Measurements from ENCODE around the gene UNC13C. TPM values are rescaled to one million over a fixed set of nuclear protein-coding genes. Genes with fewer than 3 reads are reported as not detected.

UNC13C gene
- total and polyA plus RNA-seq, 10 of the 15 experiments (the other 5 are each of a cell fraction or from before 2014, with no cell fraction given), result 9.9 to 81.3 (median 25.0) TPM

DNA sequence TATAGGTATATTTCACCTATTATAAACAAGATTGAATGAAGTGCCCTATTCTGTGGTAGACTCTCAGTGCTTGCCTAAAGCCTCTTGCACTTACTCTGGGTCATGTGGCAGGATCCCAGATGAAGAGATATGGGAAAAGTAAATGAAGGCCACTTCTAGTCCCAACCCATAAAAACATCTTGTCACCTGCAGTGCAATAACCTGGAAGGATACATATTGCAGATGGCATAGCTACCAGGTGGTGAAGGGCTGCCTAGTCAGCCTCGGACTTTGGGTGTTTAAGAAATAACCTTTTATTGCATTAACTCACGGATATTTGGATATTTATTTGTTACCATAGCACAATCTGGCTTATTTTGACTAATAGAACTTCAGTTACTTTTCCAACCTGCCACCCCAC is 367.1 kb downstream of the UNC13C start:
- TF ChIP-seq, protein P1, sequence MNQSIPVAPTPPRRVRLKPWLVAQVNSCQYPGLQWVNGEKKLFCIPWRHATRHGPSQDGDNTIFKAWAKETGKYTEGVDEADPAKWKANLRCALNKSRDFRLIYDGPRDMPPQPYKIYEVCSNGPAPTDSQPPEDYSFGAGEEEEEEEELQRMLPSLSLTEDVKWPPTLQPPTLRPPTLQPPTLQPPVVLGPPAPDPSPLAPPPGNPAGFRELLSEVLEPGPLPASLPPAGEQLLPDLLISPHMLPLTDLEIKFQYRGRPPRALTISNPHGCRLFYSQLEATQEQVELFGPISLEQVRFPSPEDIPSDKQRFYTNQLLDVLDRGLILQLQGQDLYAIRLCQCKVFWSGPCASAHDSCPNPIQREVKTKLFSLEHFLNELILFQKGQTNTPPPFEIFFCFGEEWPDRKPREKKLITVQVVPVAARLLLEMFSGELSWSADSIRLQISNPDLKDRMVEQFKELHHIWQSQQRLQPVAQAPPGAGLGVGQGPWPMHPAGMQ (IDR thresholded peaks at IDR 0.05; ENCODE audit: borderline replicate concordance), result no peak
- TF ChIP-seq MEF2A (IDR thresholded peaks at IDR 0.05; ENCODE audit: insufficient read depth, low read depth, low read length) (no peak), IKZF1 (conservative IDR thresholded peaks at IDR 0.05) (no peak), HDAC6 (IDR thresholded peaks at IDR 0.05; ENCODE audit: unreplicated experiment) (no peak), TCF12 (IDR thresholded peaks at IDR 0.05; ENCODE audit: low read depth, low read length) (no peak), ZBED1 (IDR thresholded peaks at IDR 0.05; ENCODE audit: borderline replicate concordance) (no peak), RCOR1 (conservative IDR thresholded peaks at IDR 0.05; ENCODE audit: low read depth, low read length) (no peak), CREM (IDR thresholded peaks at IDR 0.05; ENCODE audit: low read depth) (no peak), ZZZ3 (IDR thresholded peaks at IDR 0.05; ENCODE audit: control insufficient read depth, insufficient read length, low read depth) (no peak), KAT2A (conservative IDR thresholded peaks at IDR 0.05; ENCODE audit: control insufficient read depth, low read depth, low read length) (no peak), NFXL1 (IDR thresholded peaks at IDR 0.05; ENCODE audit: borderline replicate concordance) (no peak), ETV6 (conservative IDR thresholded peaks at IDR 0.05 in 1 of 2, IDR thresholded peaks at IDR 0.05 in 1 of 2; ENCODE audit: borderline replicate concordance in 1 of 2, low read depth in 1 of 2) (no peak), HDAC2 (IDR thresholded peaks at IDR 0.05) (no peak)
- TF ChIP-seq, protein P2, sequence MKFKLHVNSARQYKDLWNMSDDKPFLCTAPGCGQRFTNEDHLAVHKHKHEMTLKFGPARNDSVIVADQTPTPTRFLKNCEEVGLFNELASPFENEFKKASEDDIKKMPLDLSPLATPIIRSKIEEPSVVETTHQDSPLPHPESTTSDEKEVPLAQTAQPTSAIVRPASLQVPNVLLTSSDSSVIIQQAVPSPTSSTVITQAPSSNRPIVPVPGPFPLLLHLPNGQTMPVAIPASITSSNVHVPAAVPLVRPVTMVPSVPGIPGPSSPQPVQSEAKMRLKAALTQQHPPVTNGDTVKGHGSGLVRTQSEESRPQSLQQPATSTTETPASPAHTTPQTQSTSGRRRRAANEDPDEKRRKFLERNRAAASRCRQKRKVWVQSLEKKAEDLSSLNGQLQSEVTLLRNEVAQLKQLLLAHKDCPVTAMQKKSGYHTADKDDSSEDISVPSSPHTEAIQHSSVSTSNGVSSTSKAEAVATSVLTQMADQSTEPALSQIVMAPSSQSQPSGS (IDR thresholded peaks at IDR 0.05; ENCODE audit: low read length), result no peak
- TF ChIP-seq, protein P3, sequence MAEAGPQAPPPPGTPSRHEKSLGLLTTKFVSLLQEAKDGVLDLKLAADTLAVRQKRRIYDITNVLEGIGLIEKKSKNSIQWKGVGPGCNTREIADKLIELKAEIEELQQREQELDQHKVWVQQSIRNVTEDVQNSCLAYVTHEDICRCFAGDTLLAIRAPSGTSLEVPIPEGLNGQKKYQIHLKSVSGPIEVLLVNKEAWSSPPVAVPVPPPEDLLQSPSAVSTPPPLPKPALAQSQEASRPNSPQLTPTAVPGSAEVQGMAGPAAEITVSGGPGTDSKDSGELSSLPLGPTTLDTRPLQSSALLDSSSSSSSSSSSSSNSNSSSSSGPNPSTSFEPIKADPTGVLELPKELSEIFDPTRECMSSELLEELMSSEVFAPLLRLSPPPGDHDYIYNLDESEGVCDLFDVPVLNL (IDR thresholded peaks at IDR 0.05; ENCODE audit: low read depth, low read length), result no peak
- no TSS peak for BruUV-seq (replicated peaks)
- FAIRE-seq (no peak), ATAC-seq (no peak), DNase-seq (ENCODE audit: low read depth, low spot score) (no peak)
- Histone ChIP-seq H3K4me3 (no peak overlapping the region), H3K9ac (ENCODE audit: control insufficient read depth, insufficient read depth, low read length) (no peak overlapping the region), H3K4me1 (ENCODE audit: control insufficient read depth, insufficient read depth, low read length) (no peaks in the 10 kb centered on the region), H2AFZ (ENCODE audit: control insufficient read depth, low read depth, low read length) (no peak overlapping the region), H3K36me3 (ENCODE audit: control insufficient read depth in 2 of 2, insufficient read depth in 2 of 2, low read length in 1 of 2) (no peaks in the 10 kb centered on the region), H4K20me1 (ENCODE audit: control insufficient read depth, insufficient read depth) (no peaks in the 10 kb centered on the region), H3K4me2 (ENCODE audit: control insufficient read depth, insufficient read depth) (no peak overlapping the region), H3K27ac (ENCODE audit: control insufficient read depth, insufficient read depth) (no peak overlapping the region), H3K27me3 (replicated peaks in 1 of 2; ENCODE audit: control insufficient read depth in 2 of 2, insufficient read depth in 2 of 2, low read length in 1 of 2) (no peaks in the 10 kb centered on the region), H3K9me3 (replicated peaks; ENCODE audit: control insufficient read depth, insufficient read depth, low read length) (no peaks in the 10 kb centered on the region), H3K79me2 (ENCODE audit: control insufficient read depth, insufficient read depth, low read length) (no peaks in the 10 kb centered on the region)
- ChIA-PET CTCF (interaction anchor here (0.7 to 3.3 kb wide), 5 partner anchors 11 to 166 kb away, joined by 3 to 15 read pairs (median 4); no protein-coding TSS in a partner anchor), RAD21 (ENCODE audit: unreplicated experiment) (interaction anchor here (0.9 to 6.2 kb wide), 19 partner anchors 11 to 822 kb away, joined by 3 to 65 read pairs (median 5); no protein-coding TSS in a partner anchor), POLR2A (interaction anchor here (1.0 to 2.1 kb wide), 3 partner anchors 34 to 170 kb away, joined by 3 to 6 read pairs (median 5); no protein-coding TSS in a partner anchor), SMC1A (ENCODE audit: uncharacterized antibody, unreplicated experiment) (interaction anchor here (0.9 to 4.6 kb wide), 18 partner anchors 7 to 279 kb away, joined by 3 to 64 read pairs (median 8); no protein-coding TSS in a partner anchor)
- WGBS (ENCODE audit: insufficient coverage, insufficient replicate concordance, low lambda C conversion rate, missing lambda C conversion rate), result 4% methylated on average over 2 of the region's 2 CpGs
- intact Hi-C loops (cut with micrococcal nuclease; ENCODE audit: unreplicated experiment), result loop anchor here (5.0 kb wide), 2 partner anchors 38 to 263 kb away; no protein-coding TSS in a partner anchor
- in situ Hi-C loops (cut with MboI), result no loop called here

All from GM12878 (cell line).